ENCODE measurements around the gene KCNK4. TPM values are rescaled to one million over a fixed set of nuclear protein-coding genes. Genes with fewer than 3 reads are reported as not detected.
A peak's percentile ranks its signal among the peaks of the same experiment; 100 is the strongest.

The KCNK4 gene
- total and polyA plus RNA-seq, 2 of the 13 experiments (the other 11 are each of a cell fraction or from before 2014, with no cell fraction given) = not detected

DNA sequence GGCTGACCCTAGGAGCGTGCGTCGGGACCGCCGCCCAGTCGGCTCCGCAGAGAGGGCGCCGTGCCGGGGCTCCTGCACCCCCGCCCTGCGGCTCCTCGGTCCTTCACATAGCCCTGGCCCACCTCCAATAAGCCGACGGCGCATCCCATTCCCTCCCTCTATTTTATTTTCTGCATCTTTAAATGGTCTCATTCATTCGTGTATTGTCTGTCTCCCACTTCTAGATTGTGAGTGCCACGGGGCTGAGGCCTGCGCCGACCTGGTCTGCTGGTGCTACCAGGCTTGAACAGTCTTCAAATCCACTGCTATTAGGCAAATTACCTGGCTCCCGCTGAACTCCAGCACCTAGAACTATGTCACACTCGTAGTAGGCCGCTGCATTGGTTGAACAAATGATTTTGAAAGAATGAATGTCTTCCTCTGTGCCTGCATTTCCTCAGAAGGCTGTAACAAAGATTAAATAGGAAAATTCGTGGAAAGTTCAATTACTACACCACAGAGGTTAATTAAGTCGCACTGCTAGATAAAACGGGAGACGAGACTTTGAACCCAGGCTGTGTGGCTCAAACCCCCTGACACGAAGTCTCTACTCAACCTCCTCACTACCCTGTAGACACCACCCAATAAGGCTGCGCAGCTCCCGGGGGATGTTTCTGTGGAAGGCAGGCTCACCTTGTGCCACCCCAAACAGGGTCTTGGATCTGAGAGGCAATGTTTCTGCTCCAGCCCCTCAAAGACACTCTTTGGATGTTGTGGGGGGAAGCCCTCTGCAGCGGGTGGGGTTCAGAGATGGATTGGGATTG, 43.2 kb upstream of the KCNK4 start (continued):
- TF ChIP-seq ZGPAT (CRISPR knock-in tag; IDR thresholded peaks at IDR 0.05) = peak; percentile 9; the same call in 1 of the 2 replicates
- 0 out of 2 replicates have a peak, but pooled peaks have one; percentile 30 for TF ChIP-seq TIGD3 (CRISPR knock-in tag; IDR thresholded peaks at IDR 0.05; ENCODE audit: borderline replicate concordance)
- TF ChIP-seq, protein P1, sequence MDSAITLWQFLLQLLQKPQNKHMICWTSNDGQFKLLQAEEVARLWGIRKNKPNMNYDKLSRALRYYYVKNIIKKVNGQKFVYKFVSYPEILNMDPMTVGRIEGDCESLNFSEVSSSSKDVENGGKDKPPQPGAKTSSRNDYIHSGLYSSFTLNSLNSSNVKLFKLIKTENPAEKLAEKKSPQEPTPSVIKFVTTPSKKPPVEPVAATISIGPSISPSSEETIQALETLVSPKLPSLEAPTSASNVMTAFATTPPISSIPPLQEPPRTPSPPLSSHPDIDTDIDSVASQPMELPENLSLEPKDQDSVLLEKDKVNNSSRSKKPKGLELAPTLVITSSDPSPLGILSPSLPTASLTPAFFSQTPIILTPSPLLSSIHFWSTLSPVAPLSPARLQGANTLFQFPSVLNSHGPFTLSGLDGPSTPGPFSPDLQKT (CRISPR knock-in tag; IDR thresholded peaks at IDR 0.05; ENCODE audit: borderline replicate concordance) = no peak
- TF ChIP-seq AGO2 (optimal IDR thresholded peaks at IDR 0.05; ENCODE audit: low read depth, low read length) = peak; percentile 16
- no peak for TF ChIP-seq MLXIP (CRISPR knock-in tag; IDR thresholded peaks at IDR 0.05; ENCODE audit: borderline replicate concordance)
- TF ChIP-seq WIZ (CRISPR knock-in tag; IDR thresholded peaks at IDR 0.05) = no peak
- no peak for TF ChIP-seq CBX2 (IDR thresholded peaks at IDR 0.05; ENCODE audit: low read depth, low read length)
- no peak for TF ChIP-seq CBX2 (CRISPR knock-in tag; IDR thresholded peaks at IDR 0.05; ENCODE audit: low read depth)
- 0 out of 2 replicates have a peak, but pooled peaks have one; percentile 62 for TF ChIP-seq MEIS2 (CRISPR knock-in tag; IDR thresholded peaks at IDR 0.05)
- TF ChIP-seq ZNF382 (CRISPR knock-in tag; IDR thresholded peaks at IDR 0.05; ENCODE audit: borderline replicate concordance) = no peak
- no peak for TF ChIP-seq ZNF282 (IDR thresholded peaks at IDR 0.05; ENCODE audit: partially characterized antibody)
- no peak for TF ChIP-seq PHF20 (CRISPR knock-in tag; IDR thresholded peaks at IDR 0.05)
- TF ChIP-seq SRSF4 (IDR thresholded peaks at IDR 0.05; ENCODE audit: low read depth, low read length, poor library complexity, severe bottlenecking) = no peak
- TF ChIP-seq ZNF331 (CRISPR knock-in tag; IDR thresholded peaks at IDR 0.05) = no peak
- no peak for TF ChIP-seq TFE3 (CRISPR knock-in tag; IDR thresholded peaks at IDR 0.05)
- TF ChIP-seq E2F2 (CRISPR knock-in tag; IDR thresholded peaks at IDR 0.05; ENCODE audit: borderline replicate concordance) = 0 out of 2 replicates have a peak, but pooled peaks have one; percentile 41

All from HepG2 (cell line).